Esophagus muscularis mucosa (tissue), 4 donors: ENCODE results near the gene ST7. TPM values are rescaled to one million over a fixed set of nuclear protein-coding genes. Genes with fewer than 3 reads are reported as not detected.
"Not testable (repeated sequence)": the region's sequence is repeated elsewhere in the genome, so short reads cannot be mapped to it uniquely, and the experiment has no call there.

Experiments
- DNase-seq: peaks from one replicate; pipeline ENCODE4 v3.0.0-alpha.2; 2017; ENCODE audit errors: extremely low spot score
- H3K27ac ChIP-seq, 4 donors: fragments of 200-600 bp; sonication (generic); replicated peaks in 1 of 4; 1 replicate in 3 of 4; 2 replicates in 1 of 4; pipeline ENCODE4 v1.5.1; 2016 to 2019; ENCODE audit warnings: mild to moderate bottlenecking in 1 of 4
- H3K27me3 ChIP-seq, 4 donors: fragments of 200-600 bp; sonication (generic); one replicate each; pipeline versions ENCODE4 v1.5.1 to v1.6.0; 2016 to 2019
- H3K36me3 ChIP-seq, 4 donors: fragments of 200-600 bp; sonication (generic); one replicate each; pipeline ENCODE4 v1.5.1; 2016 to 2019
- H3K4me1 ChIP-seq, 4 donors: fragments of 200-600 bp; sonication (generic); one replicate each; pipeline ENCODE4 v1.5.1; 2016 to 2019
- H3K4me3 ChIP-seq, 4 donors: fragments of 200-600 bp; sonication (generic); 1 replicate in 2 of 4; 2 replicates in 2 of 4; pipeline ENCODE4 v1.5.1; 2016 to 2019; ENCODE audit warnings: mild to moderate bottlenecking in 4 of 4, moderate library complexity in 1 of 4
- H3K9me3 ChIP-seq, 4 donors: fragments of 200-600 bp; sonication (generic); 1 replicate in 3 of 4; 2 replicates in 1 of 4; pipeline ENCODE4 v1.5.1; 2016 to 2019
- EP300 ChIP-seq: sonication (generic); formaldehyde crosslinking; IDR thresholded peaks from one replicate; pipeline ENCODE4 v1.6.1; 2017; ENCODE audit warnings: antibody characterized with exemption
- POLR2A ChIP-seq: fragments of 450-650 bp; IDR thresholded peaks from one replicate; pipeline ENCODE4 v1.6.1; 2017; ENCODE audit warnings: antibody characterized with exemption, moderate library complexity, mild to moderate bottlenecking, low read depth
- POLR2AphosphoS5 ChIP-seq, 2 donors: sonication (generic); formaldehyde crosslinking; IDR thresholded peaks; one replicate each; pipeline ENCODE4 v1.6.1; 2017; ENCODE audit warnings: antibody characterized with exemption in 2 of 2
- WGBS: methylation state at CpG from one replicate; pipeline ENCODE4 v1.1.5; 2018; 5-methylcytosine and 5-hydroxymethylcytosine counted together
- intact Hi-C: fragments of 100-400 bp; cut with DNase I; formaldehyde crosslinking; loops from one replicate; pipeline ENCODE4 v1.15.1; 2023
- total RNA-seq, 4 donors: library from RNA; depleted of rRNA; stranded (reverse); fragments of >200 nt; gene quantifications; one replicate each; pipeline versions ENCODE4 v1.1.0 to v1.2.1, GENCODE V29; 2016
- TF ChIP-seq, protein P1 (sequence below), 3 experiments: fragments of 200-600 bp in 2 of 3; fragments of 450-650 bp in 1 of 3; sonication (generic) in 2 of 3; IDR thresholded peaks; one replicate each; pipeline ENCODE4 v1.5.1; 2017 to 2019; ENCODE audit warnings: antibody characterized with exemption in 3 of 3, mild to moderate bottlenecking in 2 of 3, moderate library complexity in 1 of 3

ST7 gene
- total RNA-seq, 4 donors from 2014 or later = 16.9 to 22.0 (median 18.2) TPM

DNA sequence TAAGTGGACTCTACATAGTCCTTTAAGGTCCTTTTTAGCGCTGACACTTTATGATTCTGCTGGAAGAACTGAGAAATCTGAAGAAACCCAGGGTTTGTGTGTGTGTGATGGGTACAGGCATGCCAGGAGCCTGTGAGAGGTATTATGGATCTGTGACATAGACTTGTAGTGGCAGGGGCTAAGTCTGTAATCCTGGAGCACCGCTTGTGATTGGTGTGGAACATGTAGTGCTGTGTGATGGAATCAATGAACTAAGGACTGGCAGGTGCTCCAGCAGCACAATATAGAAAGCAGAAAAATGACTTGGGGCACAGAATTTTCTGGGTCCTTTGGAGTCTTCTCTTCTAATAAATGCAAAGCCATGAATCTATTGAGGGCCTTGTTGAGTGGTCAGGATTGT is 163.9 kb downstream of the ST7 start:
- Histone ChIP-seq H3K4me1 (peaks cover 0 to 14% (median 6%) of the 10 kb centered on the region in 4 donors), H3K36me3 (peaks cover 0 to 6% (median 0%) of the 10 kb centered on the region in 4 donors), H3K9me3 (no peaks in the 10 kb centered on the region), H3K27me3 (no peaks in the 10 kb centered on the region), H3K27ac (no peak overlapping the region), H3K4me3 (no peak overlapping the region)
- WGBS = 100% methylated on average over 2 of the region's 2 CpGs
- TF ChIP-seq POLR2AphosphoS5 (IDR thresholded peaks at IDR 0.05) = no peak
- TF ChIP-seq EP300 = no peak
- TF ChIP-seq POLR2A = no peak
- TF ChIP-seq, protein P1, sequence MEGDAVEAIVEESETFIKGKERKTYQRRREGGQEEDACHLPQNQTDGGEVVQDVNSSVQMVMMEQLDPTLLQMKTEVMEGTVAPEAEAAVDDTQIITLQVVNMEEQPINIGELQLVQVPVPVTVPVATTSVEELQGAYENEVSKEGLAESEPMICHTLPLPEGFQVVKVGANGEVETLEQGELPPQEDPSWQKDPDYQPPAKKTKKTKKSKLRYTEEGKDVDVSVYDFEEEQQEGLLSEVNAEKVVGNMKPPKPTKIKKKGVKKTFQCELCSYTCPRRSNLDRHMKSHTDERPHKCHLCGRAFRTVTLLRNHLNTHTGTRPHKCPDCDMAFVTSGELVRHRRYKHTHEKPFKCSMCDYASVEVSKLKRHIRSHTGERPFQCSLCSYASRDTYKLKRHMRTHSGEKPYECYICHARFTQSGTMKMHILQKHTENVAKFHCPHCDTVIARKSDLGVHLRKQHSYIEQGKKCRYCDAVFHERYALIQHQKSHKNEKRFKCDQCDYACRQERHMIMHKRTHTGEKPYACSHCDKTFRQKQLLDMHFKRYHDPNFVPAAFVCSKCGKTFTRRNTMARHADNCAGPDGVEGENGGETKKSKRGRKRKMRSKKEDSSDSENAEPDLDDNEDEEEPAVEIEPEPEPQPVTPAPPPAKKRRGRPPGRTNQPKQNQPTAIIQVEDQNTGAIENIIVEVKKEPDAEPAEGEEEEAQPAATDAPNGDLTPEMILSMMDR (IDR thresholded peaks at IDR 0.05) = no peak
- DNase-seq = no peak
- intact Hi-C loops = no loop called here

DNA sequence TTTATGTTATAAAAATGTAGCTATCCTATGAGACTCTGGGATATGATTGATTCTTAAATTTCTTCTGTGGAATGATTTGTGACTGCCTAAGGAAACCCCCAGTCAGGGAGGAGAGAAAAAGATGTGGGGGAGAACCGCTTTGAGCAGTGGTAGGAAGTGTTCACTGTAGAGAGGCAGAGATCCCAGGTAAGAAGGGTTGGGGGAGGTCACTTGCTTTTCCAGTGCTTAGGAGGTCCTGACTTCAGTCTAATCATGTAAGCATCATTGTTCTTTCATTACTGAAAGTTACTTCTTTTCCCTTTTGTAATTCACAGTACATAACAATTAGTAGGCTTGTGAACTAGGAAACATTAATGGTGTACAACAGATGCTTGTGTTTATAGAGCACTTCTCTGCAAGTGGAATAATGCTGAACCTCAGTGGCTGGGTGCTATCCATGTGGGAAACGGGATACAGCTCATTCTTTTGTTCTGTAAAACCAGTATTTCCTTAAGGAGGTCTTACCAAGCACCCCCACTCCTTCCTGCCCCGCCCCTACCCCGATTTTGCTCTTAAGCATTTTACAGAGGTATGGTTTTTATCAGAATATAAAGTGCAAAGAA is 165.4 kb downstream of the ST7 start:
- Histone ChIP-seq H3K4me3 (no peak overlapping the region), H3K36me3 (peaks cover 0 to 6% (median 0%) of the 10 kb centered on the region in 4 donors), H3K27me3 (no peaks in the 10 kb centered on the region), H3K4me1 (peaks cover 0 to 22% (median 10%) of the 10 kb centered on the region in 4 donors), H3K27ac (no peak overlapping the region), H3K9me3 (no peaks in the 10 kb centered on the region)
- intact Hi-C loops = loop anchor here (2.0 kb wide), 1 partner anchor 130 kb away; no protein-coding TSS in a partner anchor
- TF ChIP-seq, protein P1 (IDR thresholded peaks at IDR 0.05) = no peak
- TF ChIP-seq EP300 (no peak), POLR2A (no peak), POLR2AphosphoS5 (IDR thresholded peaks at IDR 0.05) (no peak)
- 68% methylated on average over 4 of the region's 4 CpGs for WGBS
- no peak for DNase-seq

DNA sequence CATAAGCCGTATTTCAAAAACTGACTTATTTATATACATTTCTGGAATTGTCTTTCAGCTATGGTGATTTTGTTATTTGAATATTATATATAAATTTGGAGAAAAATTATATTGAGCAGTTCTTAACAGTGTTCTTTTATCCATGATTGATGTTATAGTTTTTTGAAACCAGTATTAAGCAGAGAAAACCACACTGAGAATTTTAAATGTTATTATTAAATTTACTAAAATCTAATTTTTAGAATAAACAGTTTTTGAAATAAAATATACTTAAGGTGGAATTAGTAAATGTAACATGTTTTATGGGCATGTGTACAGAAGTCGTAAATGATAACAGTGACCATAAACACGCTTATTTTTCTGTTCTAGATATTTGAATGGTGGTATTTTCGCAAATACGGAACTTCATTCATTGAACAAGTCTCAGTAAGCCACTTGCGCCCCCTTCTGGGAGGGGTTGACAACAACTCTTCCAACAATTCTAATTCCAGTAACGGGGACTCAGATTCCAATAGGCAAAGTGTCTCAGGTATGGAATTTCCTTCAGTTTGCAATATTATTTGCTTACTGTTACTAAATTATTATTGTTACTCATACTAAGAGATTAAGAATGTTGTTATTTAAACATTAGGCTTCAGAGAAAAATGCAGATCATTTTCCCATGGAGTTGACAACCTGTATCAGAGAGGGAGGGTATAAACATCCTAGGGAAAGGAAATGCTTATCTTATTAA is 166.1 kb downstream of the ST7 start:
- TF ChIP-seq POLR2A (no peak), EP300 (no peak)
- TF ChIP-seq, protein P1 (IDR thresholded peaks at IDR 0.05) = peak; percentile 83 to 86 (median 83)
- H3K27me3 ChIP-seq = no peaks in the 10 kb centered on the region
- intact Hi-C loops = loop anchor here (2.0 kb wide), 1 partner anchor 131 kb away; no protein-coding TSS in a partner anchor
- peaks cover 0 to 6% (median 0%) of the 10 kb centered on the region in 4 donors for H3K36me3 ChIP-seq
- no peak overlapping the region for H3K4me3 ChIP-seq
- H3K27ac ChIP-seq = no peak overlapping the region
- DNase-seq = peak; percentile 93
- H3K4me1 ChIP-seq = peaks cover 4 to 25% (median 11%) of the 10 kb centered on the region in 4 donors
- no peaks in the 10 kb centered on the region for H3K9me3 ChIP-seq
- WGBS = 20% methylated on average over 7 of the region's 7 CpGs

DNA sequence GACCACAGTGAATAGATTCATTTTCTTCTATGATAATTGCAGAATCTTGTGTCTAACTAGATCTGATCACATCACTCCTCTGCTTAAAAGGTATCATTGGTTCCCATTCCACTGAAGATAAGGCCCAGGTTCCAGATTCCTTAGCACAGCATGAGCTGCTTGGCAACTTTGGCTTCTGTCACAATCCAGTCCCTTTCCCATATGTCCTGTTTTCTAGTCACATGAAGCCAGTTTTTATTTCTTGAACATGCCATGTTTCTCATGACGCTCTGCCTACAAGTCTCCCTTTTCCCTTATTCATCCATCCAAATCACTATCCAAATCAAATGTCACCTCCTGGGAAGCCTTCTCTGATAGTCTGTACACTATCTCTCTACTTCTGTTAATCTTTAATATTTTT is 167.0 kb downstream of the ST7 start:
- 96% methylated on average over 1 of the region's 1 CpG for WGBS
- H3K4me3 ChIP-seq, H3K27me3 ChIP-seq, H3K9me3 ChIP-seq, H3K27ac ChIP-seq, intact Hi-C loops, H3K36me3 ChIP-seq, DNase-seq: not testable (repeated sequence)
- peaks cover 12 to 34% (median 19%) of the 10 kb centered on the region in 4 donors for H3K4me1 ChIP-seq

DNA sequence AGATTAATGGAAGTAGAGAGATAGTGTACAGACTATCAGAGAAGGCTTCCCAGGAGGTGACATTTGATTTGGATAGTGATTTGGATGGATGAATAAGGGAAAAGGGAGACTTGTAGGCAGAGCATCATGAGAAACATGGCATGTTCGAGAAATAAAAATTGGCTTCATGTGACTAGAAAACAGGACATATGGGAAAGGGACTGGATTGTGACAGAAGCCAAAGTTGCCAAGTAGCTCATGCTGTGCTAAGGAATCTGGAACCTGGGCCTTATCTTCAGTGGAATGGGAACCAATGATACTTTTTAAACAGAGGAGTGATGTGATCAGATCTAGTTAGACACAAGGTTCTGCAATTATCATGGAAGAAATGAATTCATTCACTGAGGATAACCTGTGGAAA is 168.7 kb downstream of the ST7 start:
- intact Hi-C loops = not testable (repeated sequence)

More for the DNA sequence above, 168.7 kb downstream of the ST7 start:
- not testable (repeated sequence) for H3K27me3 ChIP-seq, H3K4me3 ChIP-seq, H3K27ac ChIP-seq, H3K36me3 ChIP-seq, DNase-seq, H3K9me3 ChIP-seq
- WGBS = 97% methylated on average over 1 of the region's 1 CpG
- peaks cover 12 to 28% (median 21%) of the 10 kb centered on the region in 4 donors for H3K4me1 ChIP-seq
